ENCODE data around the gene RPIA.

DNA sequence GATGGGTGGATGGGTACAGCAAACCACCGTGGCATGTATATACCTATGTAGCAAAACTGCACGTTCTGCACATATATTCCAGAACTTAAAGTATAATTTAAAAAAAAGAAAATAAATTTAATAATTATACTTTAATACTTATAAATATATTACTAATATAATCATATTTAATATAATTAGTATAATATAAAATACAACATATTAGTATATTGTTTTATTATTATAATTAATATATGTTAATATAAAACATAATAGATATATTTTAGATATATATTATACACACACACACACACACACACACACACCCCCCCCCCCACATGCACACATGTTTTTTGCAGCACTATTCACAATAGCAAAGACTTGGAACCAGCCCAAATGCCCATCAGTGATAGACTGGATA, 29.8 kb downstream of the RPIA start:
- TF ChIP-seq, protein P1, sequence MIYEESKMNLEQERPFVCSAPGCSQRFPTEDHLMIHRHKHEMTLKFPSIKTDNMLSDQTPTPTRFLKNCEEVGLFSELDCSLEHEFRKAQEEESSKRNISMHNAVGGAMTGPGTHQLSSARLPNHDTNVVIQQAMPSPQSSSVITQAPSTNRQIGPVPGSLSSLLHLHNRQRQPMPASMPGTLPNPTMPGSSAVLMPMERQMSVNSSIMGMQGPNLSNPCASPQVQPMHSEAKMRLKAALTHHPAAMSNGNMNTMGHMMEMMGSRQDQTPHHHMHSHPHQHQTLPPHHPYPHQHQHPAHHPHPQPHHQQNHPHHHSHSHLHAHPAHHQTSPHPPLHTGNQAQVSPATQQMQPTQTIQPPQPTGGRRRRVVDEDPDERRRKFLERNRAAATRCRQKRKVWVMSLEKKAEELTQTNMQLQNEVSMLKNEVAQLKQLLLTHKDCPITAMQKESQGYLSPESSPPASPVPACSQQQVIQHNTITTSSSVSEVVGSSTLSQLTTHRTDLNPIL (CRISPR knock-in tag; IDR thresholded peaks at IDR 0.05; ENCODE audit: low read depth) = no peak
- TF ChIP-seq OSR1 (CRISPR knock-in tag; IDR thresholded peaks at IDR 0.05) (no peak), ZFP30 (CRISPR knock-in tag; IDR thresholded peaks at IDR 0.05) (no peak)

Measured in SK-N-SH treated with all-trans-retinoic acid at 6 μM for 48 hours (cell line).